Ishikawa (cell line): Measurements from ENCODE around the gene DOC2B.

Experiments
- CREB1 ChIP-seq: IDR thresholded peaks from 2 replicates; pipeline ENCODE4 v1.6.1; 2012; ENCODE audit warnings: low read depth
- EGR1 ChIP-seq: IDR thresholded peaks from 2 replicates; pipeline ENCODE4 v1.6.1; 2012
- EP300 ChIP-seq: IDR thresholded peaks from 2 replicates; pipeline ENCODE4 v1.6.1; 2012; ENCODE audit warnings: borderline replicate concordance
- FOXM1 ChIP-seq: IDR thresholded peaks from 2 replicates; pipeline ENCODE4 v1.6.1; 2012; ENCODE audit warnings: low read depth, borderline replicate concordance
- NFIC ChIP-seq: IDR thresholded peaks from 2 replicates; pipeline ENCODE4 v1.6.1; 2012
- RAD21 ChIP-seq: IDR thresholded peaks from 2 replicates; pipeline ENCODE4 v1.6.1; 2012; ENCODE audit warnings: low read depth
- TCF12 ChIP-seq: IDR thresholded peaks from 2 replicates; pipeline ENCODE4 v1.6.1; 2012; ENCODE audit warnings: low read depth
- TEAD4 ChIP-seq: IDR thresholded peaks from 2 replicates; pipeline ENCODE4 v1.6.1; 2012
- YY1 ChIP-seq: IDR thresholded peaks from 2 replicates; pipeline ENCODE4 v1.6.1; 2012; ENCODE audit warnings: low read depth
- ZBTB7A ChIP-seq: IDR thresholded peaks from 2 replicates; pipeline ENCODE4 v1.6.1; 2012; ENCODE audit warnings: low read depth
- TF ChIP-seq, protein P1 (sequence below): IDR thresholded peaks from 2 replicates; pipeline ENCODE4 v1.6.1; 2012

DNA sequence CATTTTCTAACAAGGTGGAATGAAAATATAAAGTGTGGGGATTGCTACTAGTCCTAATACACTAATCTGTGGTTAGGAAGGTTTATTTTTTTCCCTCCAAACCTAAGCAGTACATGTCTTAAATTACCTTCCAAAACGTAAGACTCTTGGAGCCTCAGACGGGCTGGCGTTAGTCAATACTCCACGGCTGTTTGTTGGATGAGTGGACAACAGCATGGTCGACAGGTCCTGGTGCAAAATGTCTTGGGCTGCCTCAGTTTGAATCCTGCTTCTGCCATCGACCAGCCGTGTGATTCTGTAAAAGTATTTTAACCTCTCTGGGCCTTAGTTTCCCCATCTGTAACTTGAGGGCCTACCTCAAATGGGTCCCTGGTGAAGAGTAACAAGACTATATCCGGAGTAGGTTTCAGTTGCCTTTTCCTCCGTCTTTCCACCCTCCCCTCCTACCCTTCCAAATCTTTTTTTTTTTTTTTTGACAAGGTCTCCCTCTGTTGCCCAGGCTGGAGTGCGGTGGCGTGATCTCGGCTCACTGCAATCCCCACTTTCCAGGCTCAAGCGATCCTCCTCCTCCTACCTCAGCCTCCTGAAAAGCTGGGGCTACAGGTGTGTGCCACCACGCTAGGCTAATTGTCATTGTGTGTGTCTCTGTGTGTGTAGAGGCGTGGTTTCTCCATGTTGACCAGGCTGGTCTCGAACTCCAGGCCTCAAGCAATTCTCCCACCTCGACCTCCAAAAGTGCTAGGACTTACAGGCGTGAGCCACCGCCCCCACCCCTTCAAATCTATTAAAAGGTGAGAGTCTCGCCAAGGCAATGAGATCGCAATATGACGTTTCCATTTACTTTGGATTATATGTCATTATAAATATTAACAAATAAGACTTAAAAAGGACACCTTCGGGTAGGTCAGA is 38.3 kb downstream of the DOC2B start:
- TF ChIP-seq, protein P1, sequence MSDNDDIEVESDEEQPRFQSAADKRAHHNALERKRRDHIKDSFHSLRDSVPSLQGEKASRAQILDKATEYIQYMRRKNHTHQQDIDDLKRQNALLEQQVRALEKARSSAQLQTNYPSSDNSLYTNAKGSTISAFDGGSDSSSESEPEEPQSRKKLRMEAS, result no peak
- TF ChIP-seq TEAD4 (no peak), EP300 (no peak), CREB1 (no peak), RAD21 (no peak), EGR1 (no peak), FOXM1 (no peak), NFIC (no peak), YY1 (no peak), TCF12 (no peak), ZBTB7A (no peak)
